B cell (primary cell): ENCODE measurements around the gene AADACL3.

Source experiments
- CTCF ChIP-seq: fragments of 200-600 bp; IDR thresholded peaks from one replicate; pipeline ENCODE4 v1.8.0; 2022; ENCODE audit warnings: antibody characterized with exemption, mild to moderate bottlenecking
- EZH2 ChIP-seq: IDR thresholded peaks from 2 replicates; pipeline ENCODE4 v1.6.1; 2012; ENCODE audit warnings: borderline replicate concordance, low read depth, mild to moderate bottlenecking, moderate library complexity, low read length; ENCODE audit not compliant: insufficient read depth, poor library complexity, severe bottlenecking

GRCh38 chr1:12696658-12697057, 19.3 kb upstream of the AADACL3 start:
- no peak for TF ChIP-seq EZH2
- TF ChIP-seq CTCF, result no peak
